NCI-H748 treated with DMSO at 0.1 percent for 48 hours (cell line): ENCODE results near the gene NAV3.

Experiments used
- DNase-seq: peaks from one replicate; lab custom pipeline; 2025; lab: John Stamatoyannopoulos, UW

The NAV3 gene

DNA sequence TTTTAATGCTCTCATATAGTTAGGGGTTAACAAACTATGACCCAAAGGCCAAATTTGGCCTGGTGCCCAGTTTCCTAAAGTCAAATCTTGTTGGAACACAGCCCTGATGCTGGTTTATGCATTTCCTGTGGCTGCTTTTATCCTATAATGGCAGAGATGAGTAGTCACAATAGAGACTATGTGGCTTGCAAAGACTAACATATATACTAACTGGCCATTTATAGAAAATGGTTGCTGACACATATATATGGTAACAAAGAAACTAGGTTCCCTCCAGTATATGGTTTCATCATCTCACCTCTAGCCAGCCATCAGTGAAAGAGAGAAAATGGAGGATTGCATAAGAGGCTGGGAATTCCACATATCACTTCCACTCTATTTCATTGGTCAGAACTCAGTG is 10.8 kb downstream of the NAV3 start:
- no peak for DNase-seq

DNA sequence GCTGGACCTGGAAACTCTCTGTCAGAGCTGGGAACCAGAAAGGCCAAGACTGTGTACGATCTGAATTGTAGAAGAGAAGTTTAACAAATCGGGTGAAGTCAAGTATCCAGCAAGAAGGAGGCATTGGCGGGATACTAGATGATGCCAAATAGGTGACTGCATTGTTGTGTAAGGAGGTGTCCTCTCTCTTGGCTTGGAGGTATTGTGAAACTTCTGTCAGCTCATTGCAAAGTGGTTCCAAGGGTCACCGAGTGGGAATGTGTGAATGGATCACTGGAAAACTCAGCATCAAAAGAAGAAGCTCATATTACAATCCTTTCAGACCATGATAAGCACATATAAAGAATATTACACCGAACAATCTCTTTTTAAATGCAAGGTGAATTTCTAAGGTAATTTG is 11.7 kb downstream of the NAV3 start:
- DNase-seq = no peak

DNA sequence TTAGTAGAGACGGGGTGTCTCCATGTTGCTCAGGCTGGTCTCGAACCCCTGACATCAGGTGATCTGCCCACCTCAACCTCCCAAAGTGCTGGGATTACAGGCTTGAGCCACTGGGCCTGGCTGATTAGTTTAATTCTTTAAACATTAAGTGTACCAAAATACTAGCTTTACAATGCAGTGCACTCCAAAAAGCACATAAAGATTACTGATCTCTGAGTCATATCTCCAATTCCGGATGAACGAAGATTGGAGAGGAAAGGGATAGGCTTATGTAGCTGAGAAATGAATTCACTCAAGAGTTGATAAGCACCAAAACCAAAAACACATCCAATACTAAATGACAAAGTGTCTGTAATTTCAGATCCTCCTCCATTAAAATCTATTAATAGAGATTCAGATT is 15.1 kb downstream of the NAV3 start:
- no peak for DNase-seq

DNA sequence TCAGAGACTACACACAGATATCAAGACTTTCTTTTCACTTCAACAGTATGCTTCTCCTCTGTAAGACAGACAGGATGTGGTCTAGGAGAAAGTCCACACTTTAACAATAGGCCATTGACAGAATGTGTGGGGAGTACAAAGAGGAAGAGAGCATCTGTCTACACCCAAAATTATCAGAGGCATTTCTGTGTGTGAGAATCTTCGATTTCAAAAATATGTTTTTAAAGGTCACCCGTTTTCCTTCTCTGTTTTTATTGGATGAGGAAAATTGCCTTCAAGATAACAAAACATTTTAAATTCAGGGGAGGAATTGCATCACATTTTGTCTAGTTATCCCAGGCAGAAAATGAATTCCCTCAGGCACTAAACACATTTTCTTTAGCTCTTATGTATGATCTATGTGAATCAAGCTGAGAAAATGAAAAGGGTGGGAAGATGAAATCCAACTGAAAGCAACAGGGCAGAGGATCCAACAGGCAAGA is 16.4 kb downstream of the NAV3 start:
- no peak for DNase-seq

DNA sequence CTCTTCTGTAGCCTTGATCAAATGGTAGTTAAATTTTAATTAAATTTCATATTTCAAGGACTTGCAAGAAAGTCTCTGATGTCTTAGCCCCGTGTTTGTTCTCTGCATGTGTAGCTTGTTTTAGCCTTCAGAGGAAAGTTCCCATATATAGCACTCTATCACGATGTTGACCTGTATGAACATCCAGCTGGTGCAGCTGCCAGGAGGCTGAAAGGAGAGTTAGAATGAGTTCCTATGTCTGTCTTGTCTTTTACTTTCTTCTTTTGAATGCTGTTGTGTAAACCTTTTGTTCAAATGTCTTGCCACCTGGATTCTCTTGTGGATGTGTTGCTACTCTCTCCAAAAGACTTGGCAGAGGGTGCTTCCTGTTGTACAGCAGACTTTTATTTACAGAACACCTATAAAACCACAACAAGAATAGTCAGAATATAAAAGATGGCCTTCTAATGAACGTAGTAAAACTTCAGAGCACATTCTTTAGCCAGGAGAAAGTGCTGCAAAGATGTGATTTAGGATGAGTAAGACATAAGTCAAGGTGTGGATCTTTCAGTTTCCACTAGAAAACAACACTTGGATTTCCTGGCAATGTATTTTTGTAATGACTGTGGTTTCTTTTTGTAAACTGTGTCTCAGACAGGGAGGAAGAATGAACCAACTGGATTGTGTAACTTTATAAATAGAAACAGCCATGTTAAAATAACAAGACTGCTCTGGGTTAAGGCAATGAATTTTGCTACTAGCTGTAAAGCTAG is 17.2 kb downstream of the NAV3 start:
- no peak for DNase-seq

GRCh38 chr12:77850129-77850528 is 19.4 kb downstream of the NAV3 start:
- DNase-seq = no peak

GRCh38 chr12:77850698-77851097 is 20.0 kb downstream of the NAV3 start:
- DNase-seq = no peak

- DNase-seq = no peak
These were observed 24.9 kb downstream of the NAV3 start for GRCh38 chr12:77855548-77855947.

DNA sequence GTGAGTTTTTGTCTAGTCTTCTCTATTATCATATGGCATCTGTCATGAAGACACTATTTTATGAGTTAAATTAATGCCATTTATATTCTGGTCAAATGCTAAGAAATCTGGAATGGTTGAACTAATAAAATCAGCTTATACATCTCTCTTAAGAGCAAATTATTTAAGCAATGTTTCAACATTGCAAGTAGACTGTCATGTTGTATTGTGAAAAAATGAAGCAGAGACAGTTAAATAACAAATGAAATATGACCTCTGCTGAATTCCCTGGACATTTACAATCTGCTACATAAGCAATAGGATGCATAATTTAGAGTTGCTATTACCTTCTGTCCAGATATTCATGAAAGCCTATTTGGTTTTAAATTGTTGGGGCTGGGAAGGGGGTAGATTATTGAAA is 30.6 kb downstream of the NAV3 start:
- no peak for DNase-seq

- DNase-seq = no peak
These were observed 34.5 kb downstream of the NAV3 start for GRCh38 chr12:77865178-77865577.

- no peak for DNase-seq
These were observed 48.2 kb downstream of the NAV3 start for GRCh38 chr12:77878901-77879300.

DNA sequence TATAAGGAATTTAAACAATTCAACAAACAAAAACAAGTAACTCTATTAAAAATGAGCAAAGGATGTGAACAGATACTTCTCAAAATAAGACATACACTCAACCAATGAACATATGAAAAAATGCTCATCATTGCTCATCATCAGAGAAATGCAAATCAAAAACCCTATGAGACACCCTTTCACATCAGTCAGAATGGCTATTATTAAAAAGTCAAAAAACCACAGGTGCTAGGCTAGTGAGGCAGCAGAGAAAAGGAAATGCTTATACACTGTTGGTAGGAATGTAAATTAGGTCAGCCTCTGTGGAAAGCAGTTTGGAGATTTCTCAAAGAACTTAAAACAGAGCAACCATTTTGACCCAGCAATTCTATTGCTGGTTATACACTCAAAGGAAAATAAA is 52.0 kb downstream of the NAV3 start:
- no peak for DNase-seq

DNA sequence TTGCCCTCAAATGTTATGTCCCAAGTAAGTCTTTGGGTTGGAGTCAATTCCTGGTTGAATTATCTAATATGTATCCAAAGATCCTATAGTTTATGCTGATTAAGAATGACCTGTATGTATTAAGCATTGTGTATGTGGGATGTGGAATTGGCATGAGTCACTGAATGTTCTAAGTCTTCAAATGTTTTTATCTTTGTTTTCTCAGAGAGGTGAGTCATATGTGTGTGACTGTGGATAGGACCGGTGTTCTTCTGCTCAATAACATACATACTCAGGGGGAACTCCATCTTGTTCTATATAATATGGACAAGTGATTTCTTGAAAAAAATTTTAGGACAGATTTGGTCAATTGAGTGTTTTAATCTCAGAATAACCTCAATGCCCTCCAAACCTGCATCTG is 57.9 kb downstream of the NAV3 start:
- no peak for DNase-seq

DNA sequence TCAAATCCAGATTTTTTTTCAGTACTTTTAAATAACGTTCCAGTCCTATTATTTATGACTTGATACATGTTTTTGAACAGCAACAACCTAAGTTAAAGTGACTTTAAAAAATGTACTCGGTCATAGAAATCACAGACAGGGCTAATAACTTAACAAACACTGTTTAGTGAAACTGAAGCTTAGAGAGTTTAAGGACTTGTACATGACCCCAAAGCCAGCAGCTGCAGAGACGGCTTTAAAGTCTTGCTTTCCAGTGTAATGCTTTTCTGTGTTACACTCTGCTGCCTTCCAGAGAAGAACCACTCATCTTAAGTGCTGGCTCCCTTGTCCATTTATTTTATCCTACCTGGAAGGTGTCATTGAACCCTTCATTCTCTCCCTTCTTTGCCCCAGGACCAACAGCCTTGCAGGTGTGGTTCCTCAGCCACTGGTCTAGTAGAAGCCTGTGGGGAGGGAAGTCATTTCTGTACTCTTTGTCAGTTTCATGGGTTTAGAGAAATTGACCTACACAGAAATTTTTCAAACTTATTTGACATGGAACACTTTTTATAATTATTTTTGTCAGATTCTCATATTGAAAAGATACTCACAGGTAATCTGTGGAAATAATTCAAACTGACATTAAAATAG is 60.9 kb downstream of the NAV3 start:
- DNase-seq = no peak

GRCh38 chr12:77893918-77894317 is 63.2 kb downstream of the NAV3 start:
- DNase-seq = no peak

- no peak for DNase-seq
These were observed 63.9 kb downstream of the NAV3 start for GRCh38 chr12:77894556-77894955.

DNA sequence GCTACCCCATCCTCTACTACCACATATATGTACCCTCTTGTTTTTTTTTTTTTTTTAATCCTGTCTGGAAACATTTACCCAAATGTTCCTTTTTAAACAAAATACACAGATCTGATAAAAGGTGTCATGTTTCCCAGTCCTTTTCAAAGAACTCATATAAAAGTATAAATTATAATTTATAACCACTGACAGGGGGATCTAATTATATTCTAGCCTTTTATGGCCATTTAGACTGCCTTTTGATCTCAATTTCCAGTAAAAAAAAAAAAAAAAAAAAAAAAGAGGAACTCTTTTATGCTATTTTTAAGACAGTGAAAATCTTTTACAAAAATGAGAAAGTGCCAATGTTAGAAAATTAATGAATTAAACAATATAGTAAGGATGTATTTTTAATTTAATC is 65.0 kb downstream of the NAV3 start:
- no peak for DNase-seq

DNA sequence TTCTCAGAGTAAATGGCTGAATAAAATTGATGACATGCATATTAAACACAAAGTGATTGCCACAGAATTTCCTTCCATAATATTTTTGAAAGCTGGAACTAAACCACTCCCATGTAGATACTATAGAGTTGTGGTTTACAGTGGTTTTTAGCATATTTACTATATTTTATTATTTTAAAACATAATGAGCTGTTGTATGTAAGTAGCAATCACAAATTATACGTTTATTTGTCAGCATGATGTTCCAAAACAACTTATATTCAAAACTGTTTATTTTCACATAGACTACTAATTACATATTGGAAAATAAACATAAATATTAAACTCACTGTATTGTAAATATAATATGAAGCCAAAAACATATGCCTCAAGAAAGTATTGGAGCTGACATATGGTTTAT is 77.2 kb downstream of the NAV3 start:
- DNase-seq = no peak

DNA sequence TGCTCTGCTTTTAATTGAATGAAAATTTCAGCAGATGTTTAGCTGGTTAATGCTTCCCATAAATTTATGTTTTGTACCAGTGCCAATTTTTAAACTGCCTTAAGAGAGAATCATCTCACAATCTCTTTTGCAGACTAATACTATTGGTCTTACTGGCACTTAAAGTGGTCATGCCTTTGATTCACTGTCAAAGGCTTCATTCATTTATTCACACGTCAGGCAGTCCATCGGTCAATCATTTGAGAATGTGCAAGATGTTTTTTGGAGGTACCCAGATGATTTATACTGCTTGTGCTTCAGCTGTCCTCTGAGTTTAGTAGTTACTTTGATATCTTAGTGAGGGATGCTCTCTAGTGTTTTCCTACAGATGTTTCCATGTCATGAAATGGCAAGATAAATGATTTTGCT is 83.4 kb downstream of the NAV3 start:
- DNase-seq = no peak

DNA sequence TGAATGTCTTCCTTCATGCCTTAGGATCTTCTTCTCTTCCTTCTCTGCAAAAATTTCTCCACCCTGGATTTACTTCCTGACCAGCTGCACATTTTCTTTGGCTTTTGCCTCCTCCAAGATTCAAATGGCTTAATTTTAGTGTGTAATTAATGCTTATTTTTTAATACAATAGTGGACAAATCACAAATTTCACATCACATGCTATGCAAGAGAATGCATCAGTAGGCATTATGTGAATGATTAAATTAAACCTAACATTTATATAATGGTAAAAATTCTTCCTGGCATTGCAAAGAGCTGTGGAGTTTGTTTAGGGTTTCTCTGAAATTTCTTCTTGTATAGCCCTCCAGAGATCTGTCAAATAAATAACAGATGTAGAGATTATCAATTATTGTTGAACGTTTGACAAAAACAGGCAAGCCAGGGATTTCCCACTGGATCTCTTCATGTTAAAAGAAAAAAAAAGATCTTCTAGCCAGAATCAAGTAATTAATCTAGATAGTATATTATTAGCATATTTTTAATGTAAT is 84.4 kb downstream of the NAV3 start:
- no peak for DNase-seq

GRCh38 chr12:77916276-77916675 is 85.6 kb downstream of the NAV3 start:
- DNase-seq = no peak

DNA sequence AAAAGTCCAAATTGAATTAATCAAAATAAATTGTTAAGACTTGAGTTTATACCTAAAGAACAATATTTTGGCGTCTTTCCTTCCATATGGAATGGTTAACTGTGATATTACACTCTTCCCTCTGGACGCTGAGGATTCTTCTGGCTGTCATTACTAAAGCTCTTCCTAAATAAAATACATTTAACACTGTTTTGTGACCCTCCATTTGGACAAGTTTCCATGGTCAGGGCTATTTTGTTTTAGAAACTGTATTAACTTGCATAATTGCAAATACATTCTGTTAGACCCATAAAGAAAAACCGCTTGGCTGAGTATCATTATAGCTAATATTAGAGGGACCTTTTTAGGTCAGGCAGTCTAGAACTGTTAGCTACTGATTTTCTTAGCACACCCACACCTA is 87.4 kb downstream of the NAV3 start:
- DNase-seq = no peak

DNA sequence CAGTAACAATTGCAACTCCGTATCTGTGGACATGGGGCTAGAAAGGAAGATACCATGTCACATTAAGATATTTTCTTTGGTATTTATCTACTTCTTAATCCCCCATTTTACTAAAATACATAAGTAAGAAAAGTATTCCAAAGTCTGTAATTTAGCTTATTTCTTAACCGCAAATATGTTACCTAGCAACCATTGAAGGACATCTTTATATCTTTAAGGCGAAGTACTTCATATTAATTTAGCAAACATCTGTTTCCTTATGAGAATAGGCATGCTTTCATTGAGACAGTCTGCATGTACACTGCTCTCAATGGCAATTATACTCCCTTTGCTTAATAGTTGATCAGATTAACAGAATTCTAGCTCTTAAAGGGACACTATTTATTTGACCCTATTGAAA is 88.8 kb downstream of the NAV3 start:
- no peak for DNase-seq

GRCh38 chr12:77923882-77924281 is 93.2 kb downstream of the NAV3 start:
- DNase-seq = no peak
